ENCODE data around the gene STING1. TPM values are rescaled to one million over a fixed set of nuclear protein-coding genes. Genes with fewer than 3 reads are reported as not detected.
"Not testable (repeated sequence)": the region's sequence is repeated elsewhere in the genome, so short reads cannot be mapped to it uniquely, and the experiment has no call there.

The STING1 gene
- total RNA-seq, 1 donor from 2014 or later = 179 TPM

DNA sequence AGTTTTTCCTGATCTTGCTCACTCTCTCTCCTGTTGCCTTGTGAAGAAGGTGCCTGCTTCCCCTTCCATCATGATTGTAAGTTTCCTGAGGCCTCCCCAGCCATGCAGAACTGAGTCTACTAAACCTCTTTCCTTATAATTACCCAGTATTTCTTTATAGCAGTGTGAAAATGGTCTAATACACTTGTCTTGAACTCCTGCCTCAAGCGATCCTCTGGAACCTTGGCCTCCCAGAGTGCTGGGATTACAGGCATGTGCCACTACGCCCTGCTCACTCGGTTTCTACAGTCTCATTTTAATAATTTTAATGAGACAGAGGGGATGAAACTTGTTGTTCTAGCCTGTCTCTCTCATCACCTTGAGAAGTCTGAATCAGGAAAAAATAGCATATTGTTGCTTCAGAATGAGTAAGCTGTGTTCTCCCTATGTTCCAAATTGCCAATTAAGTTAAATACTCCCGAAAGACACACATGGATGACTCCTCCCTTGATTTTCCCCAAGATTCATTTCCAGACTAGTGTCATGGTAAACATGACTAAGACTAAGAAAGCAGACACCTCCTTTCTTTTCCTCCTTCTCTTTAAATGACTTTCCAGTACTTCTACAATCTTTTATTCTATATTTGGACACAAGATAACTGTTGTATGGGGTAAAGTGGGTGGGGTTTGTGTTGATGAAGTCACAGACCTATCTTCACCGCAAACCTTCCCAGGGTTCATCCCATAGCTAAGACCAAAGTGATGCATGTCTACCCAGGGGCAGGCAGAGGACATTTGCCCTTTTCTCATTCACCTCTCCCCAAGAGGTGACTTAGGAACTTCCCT, 35.4 kb downstream of the STING1 start:
- Histone ChIP-seq H3K4me3 (no peak overlapping the region), H3K27ac (no peak overlapping the region), H3K36me3 (no peaks in the 10 kb centered on the region), H3K4me1 (no peaks in the 10 kb centered on the region), H3K9me3 (no peaks in the 10 kb centered on the region), H3K27me3 (no peaks in the 10 kb centered on the region)
- DNase-seq (ENCODE audit: low spot score in 2 of 2) = no peak
- intact Hi-C loops (cut with DNase I) = no loop called here
- TF ChIP-seq, protein P1, sequence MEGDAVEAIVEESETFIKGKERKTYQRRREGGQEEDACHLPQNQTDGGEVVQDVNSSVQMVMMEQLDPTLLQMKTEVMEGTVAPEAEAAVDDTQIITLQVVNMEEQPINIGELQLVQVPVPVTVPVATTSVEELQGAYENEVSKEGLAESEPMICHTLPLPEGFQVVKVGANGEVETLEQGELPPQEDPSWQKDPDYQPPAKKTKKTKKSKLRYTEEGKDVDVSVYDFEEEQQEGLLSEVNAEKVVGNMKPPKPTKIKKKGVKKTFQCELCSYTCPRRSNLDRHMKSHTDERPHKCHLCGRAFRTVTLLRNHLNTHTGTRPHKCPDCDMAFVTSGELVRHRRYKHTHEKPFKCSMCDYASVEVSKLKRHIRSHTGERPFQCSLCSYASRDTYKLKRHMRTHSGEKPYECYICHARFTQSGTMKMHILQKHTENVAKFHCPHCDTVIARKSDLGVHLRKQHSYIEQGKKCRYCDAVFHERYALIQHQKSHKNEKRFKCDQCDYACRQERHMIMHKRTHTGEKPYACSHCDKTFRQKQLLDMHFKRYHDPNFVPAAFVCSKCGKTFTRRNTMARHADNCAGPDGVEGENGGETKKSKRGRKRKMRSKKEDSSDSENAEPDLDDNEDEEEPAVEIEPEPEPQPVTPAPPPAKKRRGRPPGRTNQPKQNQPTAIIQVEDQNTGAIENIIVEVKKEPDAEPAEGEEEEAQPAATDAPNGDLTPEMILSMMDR (IDR thresholded peaks at IDR 0.05) = no peak

DNA sequence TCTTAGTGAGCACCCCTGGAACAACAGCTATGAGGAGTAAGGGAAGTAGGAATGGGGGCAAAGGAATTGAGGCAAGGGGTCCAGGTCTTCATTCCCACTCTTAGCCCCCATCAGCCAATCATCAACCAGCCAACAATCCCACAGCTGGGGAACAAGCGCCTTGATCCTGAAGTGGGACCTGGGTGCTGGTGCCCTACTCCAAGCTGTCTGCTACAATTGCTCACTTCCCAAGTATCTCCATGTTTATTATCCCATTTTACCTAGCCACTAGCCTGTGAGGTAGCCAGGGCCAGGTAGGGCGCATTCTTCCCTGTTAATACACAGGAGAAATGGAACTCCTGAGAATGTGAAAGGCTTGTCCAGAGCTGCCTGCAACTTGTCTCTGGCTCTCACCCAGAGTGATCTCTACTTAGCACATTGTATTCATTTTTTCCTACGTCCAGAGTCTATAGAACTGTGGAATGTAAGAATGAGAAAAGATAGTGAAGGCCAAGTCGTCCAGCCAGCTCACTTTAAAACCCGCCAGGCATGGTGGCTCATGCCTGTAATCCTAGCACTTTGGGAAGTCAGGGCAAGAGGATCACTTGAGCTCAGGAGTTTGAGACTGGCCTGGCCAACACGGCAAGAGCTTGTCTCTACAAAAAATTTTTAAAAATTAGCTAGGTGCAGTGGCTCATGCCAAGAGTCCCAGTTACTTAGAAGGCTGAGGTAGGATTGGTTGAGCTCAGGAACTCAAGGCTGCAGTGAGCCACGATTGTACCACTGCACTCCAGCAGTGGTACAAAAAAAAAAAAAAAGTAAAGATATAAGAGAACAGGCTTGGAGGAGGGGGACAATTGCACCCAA, 37.0 kb downstream of the STING1 start:
- no peak overlapping the region for H3K27ac ChIP-seq

GRCh38 chr5:139443831-139444453, 38.6 kb downstream of the STING1 start:
- TF ChIP-seq, protein P1 (IDR thresholded peaks at IDR 0.05) = no peak
- Histone ChIP-seq H3K4me1 (peaks cover 0 to 5% of the 10 kb centered on the region in 2 donors), H3K27me3 (no peaks in the 10 kb centered on the region), H3K9me3 (no peaks in the 10 kb centered on the region), H3K4me3 (no peak overlapping the region), H3K36me3 (no peaks in the 10 kb centered on the region), H3K27ac (no peak overlapping the region)
- DNase-seq (ENCODE audit: low spot score in 2 of 2) = no peak
- intact Hi-C loops (cut with DNase I) = no loop called here

More for the DNA sequence above, 37.0 kb downstream of the STING1 start:
- TF ChIP-seq, protein P1 (IDR thresholded peaks at IDR 0.05) = no peak
- Histone ChIP-seq H3K36me3 (no peaks in the 10 kb centered on the region), H3K9me3 (no peaks in the 10 kb centered on the region), H3K4me1 (no peaks in the 10 kb centered on the region), H3K4me3 (no peak overlapping the region), H3K27me3 (no peaks in the 10 kb centered on the region)
- DNase-seq (ENCODE audit: low spot score in 2 of 2) = no peak
- intact Hi-C loops (cut with DNase I) = no loop called here

DNA sequence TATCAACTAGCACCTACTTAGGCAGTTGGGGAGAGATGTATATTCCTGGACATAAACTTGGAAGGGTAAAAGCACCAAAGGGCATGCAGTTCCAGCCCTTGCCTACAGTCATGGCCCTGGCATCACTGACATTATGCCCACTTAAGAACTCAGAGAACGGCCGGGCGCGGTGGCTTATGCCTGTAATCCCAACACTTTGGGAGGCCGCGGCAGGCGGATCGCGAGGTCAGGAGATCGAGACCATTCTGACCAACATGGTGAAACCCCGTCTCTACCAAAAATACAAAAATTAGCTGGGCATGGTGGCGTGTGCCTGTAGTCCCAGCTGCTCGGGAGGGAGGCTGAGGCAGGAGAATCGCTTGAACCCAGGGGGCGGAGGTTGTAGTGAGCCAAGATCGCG, 42.1 kb downstream of the STING1 start:
- DNase-seq (ENCODE audit: low spot score in 2 of 2); H3K27me3 ChIP-seq; H3K9me3 ChIP-seq; intact Hi-C loops (cut with DNase I); H3K4me1 ChIP-seq; H3K4me3 ChIP-seq; H3K27ac ChIP-seq; H3K36me3 ChIP-seq: not testable (repeated sequence)

DNA sequence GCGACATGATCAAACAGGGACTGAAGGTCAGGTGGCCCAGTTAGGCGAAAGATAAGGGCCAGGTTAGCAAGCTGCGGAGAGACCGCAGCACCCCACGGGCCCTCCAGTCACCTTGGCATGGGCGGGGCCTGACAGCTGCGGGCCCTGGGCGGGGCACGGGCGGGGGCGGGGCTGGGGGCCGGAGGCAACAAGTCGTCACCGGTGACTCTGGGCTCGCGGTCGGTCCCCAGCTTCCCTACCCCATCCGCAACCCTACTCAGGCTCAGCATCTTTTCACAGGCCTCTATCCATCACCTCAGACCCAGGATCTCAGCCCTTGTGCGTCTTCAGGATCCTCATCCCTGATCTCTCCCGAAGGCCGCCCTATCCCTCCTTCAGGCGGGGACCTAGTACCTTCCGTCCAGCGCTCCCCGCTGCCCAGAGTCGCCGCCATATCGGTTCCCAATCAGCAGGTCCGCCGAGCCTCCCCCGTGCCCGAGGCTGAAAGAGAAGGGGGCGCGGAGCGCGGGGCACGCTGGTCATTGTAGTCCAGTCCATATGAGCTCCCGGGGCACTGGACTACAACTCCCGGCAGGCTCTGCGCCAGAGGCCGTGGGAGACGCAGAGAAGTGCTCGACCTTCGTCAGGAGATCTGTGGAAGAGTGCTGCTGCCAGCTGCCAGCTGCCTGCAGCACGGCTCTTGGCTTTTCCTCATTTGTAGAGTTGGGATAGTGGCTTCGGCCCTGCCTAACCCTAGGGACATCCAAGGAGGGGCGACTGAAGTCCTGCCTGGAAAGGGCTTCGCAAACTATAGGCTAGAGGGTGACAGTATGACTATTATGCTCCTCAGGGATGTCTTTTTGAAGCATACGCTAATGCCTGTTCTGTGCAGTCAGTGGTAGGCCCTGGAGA, 43.3 kb downstream of the STING1 start, which contains the start of gene DNAJC18:
TSS of gene DNAJC18 (minus strand) at position 513 of the 891 bp plus-strand sequence. CDS start at position 433, 80 bp downstream.
- TF ChIP-seq, protein P1 (IDR thresholded peaks at IDR 0.05) = no peak
- intact Hi-C loops (cut with DNase I) = loop anchor here (1.0 to 5.0 kb wide), 4 partner anchors 34 to 123 kb away; partner anchors contain the start of genes SPATA24, STING1 and UBE2D2
- Histone ChIP-seq H3K27ac (peak within 1 kb of the TSS; percentile 90 to 94), H3K27me3 (no peaks in the 10 kb centered on the region), H3K4me3 (peak within 1 kb of the TSS; percentile 69 to 74), H3K9me3 (no peaks in the 10 kb centered on the region), H3K4me1 (peaks cover 5 to 9% of the 10 kb centered on the region in 2 donors), H3K36me3 (peaks cover 0 to 6% of the 10 kb centered on the region in 2 donors)
- DNase-seq (ENCODE audit: low spot score in 2 of 2) = peak; percentile 83 to 98

Measured in ascending aorta (tissue), 2 donors.